GM21515 (cell line): ENCODE data around the gene JAZF1.

Source experiments
- ATAC-seq: cut with Tn5 transposase; IDR thresholded peaks from one replicate; pipeline ENCODE4 v1.9.1; 2021; ENCODE audit not compliant: unreplicated experiment

JAZF1 gene

GRCh38 chr7:27991006-27991528 is 189.5 kb downstream of the JAZF1 start:
- no peak for ATAC-seq

GRCh38 chr7:27976531-27976930 is 204.1 kb downstream of the JAZF1 start:
- ATAC-seq, result no peak

DNA sequence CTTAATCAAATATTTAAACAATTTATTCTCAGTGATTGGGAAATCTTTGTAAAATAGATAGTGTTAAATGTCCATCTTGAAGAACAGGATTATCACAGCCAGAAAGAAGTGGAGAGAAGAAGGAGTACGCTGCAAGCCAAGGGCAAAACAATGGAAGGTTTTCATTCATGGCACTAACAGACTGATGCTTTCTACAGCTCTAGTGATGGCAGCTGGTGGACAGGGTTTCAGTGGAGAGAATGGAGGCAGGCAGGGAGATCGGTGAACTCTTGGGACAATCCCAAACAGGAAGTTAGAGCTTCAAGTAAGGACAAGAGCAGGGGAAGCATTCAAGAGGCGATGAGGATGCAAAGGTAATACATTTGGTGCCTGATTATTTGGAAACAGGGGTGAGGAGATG is 207.0 kb downstream of the JAZF1 start:
- no peak for ATAC-seq

- no peak for ATAC-seq
Observed at GRCh38 chr7:27972276-27972675, 208.3 kb downstream of the JAZF1 start.

DNA sequence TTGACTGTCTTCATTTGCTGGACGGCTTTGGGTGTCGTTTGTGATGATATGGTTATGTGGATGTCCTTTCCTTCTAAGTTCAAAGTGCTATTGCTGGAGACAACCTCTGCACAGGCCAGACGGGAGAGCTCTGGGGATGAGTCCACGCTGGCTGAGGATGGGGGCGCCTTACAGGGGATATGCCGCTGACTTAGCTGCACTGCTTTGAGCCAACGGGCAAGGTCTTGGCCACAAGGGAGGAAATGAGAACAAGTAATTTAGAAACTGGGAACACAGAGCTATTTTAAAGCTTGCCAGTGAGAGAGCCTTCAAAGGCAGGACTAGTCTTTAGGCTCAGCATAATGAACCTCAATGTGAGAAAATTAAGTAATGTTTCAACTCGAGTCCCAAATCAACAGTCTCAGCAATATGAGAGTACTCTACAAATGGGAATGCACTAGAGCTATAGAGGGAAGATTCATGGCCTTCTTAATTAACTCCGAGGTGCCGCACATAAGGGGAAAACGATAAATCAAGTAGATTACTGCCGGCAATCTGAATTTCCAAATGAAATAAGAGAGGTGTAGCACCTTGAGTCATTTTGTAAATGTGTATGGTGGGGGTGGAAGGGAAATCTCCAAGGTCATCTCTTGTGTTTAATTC is 209.3 kb downstream of the JAZF1 start:
- no peak for ATAC-seq

DNA sequence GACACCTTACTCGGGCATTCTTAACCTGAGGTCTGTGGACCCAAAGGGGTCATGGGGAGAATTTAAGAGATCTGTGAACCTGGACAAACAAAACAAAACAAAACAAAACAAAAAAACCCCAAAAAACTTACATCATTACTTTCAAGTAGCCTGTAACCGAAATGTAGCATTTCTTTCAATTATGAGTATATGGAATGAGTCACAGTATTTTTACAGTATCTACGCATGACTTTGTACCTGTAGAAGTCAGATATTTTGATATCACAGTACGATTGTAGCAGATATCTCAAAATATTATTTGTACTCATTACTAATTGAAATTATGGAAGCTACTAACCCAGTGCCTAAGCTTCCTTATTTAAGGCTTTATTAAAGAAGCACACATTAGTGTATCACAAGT is 210.2 kb downstream of the JAZF1 start:
- no peak for ATAC-seq

GRCh38 chr7:27969346-27969745 is 211.2 kb downstream of the JAZF1 start:
- ATAC-seq, result no peak

GRCh38 chr7:27967639-27968038 is 213.0 kb downstream of the JAZF1 start:
- no peak for ATAC-seq

DNA sequence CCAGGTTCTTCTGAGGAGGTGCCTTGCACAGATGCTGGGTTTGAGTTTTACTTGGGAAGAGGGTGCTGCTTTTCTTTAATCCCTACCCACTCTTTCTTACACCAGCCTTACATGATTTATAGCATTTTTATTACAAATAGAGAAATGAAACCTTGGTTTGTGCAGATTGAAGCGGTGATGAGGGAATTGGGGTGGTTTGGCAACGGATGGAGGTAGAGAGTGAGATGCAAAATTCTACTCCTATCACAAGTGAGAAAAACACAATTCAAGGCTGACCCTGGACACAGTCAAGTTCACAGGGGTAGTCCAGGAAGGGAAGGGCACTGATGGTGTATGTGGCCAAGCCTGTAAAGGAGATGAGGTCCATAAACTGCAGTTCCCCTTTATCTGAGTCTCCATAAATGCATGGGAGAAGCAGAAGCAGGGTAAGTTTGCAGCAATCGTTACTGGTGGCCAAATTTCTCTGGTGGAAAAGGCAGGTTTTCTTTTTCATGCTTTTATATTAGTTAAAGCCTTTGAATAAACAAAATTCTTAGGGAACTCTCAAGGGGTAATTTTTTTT is 214.3 kb downstream of the JAZF1 start:
- no peak for ATAC-seq

DNA sequence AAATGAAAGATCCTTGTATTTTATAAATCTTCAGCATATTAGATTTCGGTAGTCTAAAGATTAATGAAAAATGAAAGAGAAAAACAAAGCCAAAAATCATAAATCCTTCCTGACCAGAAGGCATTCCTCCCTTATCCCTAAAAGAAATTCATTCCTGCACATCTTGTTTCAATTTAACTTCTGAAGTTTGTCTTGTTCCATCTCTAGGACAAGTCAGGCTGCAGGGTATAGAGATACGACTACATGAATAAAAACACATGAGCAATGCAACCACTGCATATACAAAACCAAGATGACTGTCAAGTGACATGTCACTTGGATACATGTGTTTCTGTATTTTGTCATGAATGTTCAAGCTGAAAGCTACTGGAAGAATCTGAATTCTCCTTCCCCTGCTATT is 214.9 kb downstream of the JAZF1 start:
- ATAC-seq, result no peak

- no peak for ATAC-seq
Observed at GRCh38 chr7:27964820-27965219, 215.8 kb downstream of the JAZF1 start.

- no peak for ATAC-seq
Observed at GRCh38 chr7:27963056-27963455, 217.5 kb downstream of the JAZF1 start.

- no peak for ATAC-seq
Observed at GRCh38 chr7:27962273-27962672, 218.3 kb downstream of the JAZF1 start.

DNA sequence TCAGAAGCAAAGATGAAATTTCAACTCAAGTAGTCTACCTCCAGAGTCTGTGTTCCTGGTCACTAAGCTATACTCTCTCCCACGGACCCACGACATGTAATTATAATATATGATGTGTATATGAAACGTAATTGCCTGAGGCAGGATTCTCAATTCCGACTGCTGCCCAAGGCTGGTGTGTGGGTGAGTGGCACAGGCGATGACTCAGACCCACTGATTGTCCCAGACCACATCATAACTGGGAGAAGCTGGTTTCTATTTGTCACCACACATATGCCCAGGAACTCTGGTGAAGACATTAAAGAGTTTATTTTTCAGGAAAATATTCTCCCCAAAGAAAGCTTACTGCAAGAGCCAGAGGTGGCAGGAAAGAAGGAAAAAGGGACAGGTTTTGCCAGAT is 219.3 kb downstream of the JAZF1 start:
- ATAC-seq, result no peak

DNA sequence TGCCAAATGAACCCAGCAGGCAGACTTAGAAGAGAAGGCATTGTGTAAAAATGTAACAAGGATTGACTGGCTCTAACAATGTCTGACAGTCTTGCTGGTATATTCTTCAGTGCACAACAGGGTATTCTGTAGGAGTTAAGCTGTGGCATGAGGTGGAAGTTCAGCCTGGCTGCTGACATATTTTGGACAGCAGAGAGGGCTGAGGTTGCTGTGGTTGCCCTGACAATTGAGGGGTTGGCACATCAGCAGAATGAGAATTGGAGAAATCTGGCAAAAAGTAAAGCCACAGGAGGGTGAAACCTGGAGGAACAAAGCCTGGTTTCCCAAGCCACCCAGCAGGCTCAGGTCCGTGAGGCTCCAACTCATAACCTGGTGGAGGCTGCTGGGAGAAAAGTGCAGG is 220.2 kb downstream of the JAZF1 start:
- ATAC-seq, result no peak

DNA sequence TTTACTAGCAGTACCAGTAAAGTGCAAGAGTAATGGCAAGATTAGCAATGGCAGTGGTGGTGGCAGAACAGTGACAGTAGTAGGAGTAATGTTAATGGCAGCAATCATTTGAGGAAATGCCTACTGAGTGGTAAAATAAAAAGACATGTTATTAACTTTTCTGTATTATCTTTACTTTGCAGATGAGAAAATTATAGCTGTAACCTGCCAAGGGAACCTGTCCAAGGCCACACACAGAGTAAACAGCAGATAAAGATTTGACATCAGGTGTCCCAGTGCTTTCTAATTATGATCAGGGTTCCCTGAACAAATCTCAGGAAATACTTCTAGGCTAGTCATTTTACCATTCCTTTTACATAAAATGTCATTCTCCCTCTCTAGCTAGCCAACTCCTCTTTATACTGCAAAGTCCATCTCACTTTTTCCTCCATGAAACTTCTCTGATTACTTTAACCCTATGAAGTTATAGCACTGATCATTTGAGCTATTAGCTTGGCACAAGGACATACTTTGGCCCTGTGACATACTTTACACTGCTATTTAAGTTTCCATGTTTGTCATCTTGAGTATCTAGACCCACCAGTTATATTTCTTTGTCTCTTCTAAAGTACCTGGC is 221.6 kb downstream of the JAZF1 start:
- no peak for ATAC-seq

DNA sequence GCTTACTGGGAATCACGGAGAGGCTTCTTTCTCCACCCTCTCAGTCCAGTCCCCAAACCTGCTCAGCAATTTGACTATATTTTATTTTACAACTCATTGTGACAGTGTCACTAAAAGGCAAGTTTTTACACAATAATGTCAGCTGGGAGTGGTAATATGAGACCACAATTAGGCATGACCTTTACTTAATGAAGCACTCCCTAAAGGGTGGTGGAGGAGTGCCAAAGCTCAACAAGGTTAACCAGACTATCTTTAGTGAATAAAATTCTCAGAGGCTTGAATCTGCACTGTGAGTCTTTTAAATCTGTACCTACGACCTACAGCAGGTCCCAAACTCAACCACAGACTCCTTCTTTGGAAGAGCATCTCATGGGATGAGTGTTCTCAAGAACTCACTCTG is 225.0 kb downstream of the JAZF1 start:
- ATAC-seq, result no peak

GRCh38 chr7:27955011-27955410 is 225.6 kb downstream of the JAZF1 start:
- ATAC-seq, result no peak

DNA sequence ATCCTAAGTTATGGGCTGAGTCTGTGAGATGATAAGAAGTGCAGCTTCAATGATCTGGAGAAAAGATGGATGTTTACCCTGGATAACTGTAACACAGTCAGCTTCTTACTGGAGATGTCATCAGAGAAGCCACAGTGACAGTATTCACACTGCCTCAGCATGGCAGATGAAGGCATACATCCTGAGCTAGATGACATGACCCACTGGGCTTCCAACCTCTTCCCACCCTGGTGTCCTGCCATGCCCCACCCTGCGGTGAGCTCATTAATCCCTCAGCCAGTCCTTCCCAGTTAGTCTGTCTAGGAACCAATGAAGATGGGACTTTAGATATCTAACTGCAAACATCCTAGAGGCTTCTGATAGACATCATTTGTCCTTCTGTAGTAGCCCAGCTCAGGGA is 226.8 kb downstream of the JAZF1 start:
- no peak for ATAC-seq

GRCh38 chr7:27953361-27953760 is 227.2 kb downstream of the JAZF1 start:
- ATAC-seq, result no peak

DNA sequence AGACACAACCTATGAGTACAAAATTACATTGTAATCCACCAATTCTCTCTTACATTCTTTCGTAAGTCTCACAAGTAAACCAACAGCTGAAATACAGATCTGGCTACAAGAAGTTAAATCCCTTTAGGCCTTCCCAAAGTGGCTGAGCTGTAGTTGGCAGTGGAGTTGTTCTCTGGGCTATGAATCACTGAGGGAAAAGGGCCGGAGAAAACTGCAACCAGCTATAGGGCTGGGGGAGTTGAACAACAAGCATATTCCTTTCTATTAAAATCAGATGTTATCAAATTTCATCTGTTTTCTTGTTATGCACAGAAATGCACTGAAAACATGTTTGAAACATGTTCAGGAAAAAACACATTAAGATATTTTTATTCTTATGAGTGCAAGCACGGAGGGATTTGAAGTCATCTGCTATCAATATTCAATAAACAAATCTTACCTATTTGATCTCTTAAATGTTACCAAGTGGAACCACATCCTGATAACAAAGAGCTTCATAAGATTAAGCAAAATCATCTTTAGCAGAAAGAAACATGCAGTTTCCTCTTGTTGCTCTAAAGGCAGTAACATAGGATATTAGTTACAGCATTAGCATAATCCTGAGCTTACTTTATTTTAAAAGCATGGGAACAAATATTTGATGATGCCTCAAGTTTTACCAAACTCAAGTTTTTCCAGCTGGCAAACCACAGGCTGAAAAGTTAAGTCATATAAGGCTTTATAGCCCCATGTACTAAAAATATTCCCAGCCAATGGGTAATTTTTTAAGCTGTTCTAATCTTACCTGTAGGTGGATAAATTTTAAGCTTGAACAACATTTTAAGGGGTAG is 227.9 kb downstream of the JAZF1 start:
- no peak for ATAC-seq

DNA sequence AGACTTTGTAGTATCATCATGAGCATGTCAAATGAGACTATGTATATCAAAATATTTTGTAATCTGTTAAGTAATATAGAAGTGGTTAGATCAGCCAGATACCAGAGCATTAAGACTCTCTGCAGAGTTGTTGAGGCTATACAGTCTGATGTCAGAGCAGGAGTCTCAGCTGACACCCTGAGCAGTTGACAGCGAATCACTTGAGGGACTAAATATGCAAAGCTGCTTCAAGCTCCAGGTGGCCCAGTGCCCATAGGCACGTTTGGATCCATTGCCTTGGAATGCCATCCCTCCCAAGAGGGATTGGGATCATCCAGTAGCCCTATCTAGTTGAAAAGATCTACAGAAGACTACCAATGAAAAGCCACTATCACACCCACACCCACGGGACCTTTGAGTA is 230.5 kb downstream of the JAZF1 start:
- ATAC-seq, result no peak
